Natural killer cell (primary cell): ENCODE results near the gene HHIP. TPM values are rescaled to one million over a fixed set of nuclear protein-coding genes. Genes with fewer than 3 reads are reported as not detected.

Source experiments
- ATAC-seq, 3 donors: fragments of 150-1000 bp in 2 of 3; fragments of 200-7000 bp in 1 of 3; cut with Tn5 transposase; 1 replicate in 1 of 3; 2 replicates in 2 of 3; pipeline ENCODE4 v1.10.0; 2021; ENCODE audit warnings: mild to moderate bottlenecking in 2 of 3, moderate library complexity in 2 of 3
- DNase-seq, 2 donors: peaks; one replicate each; pipeline versions ENCODE4 v3.0.0 to v3.0.0-alpha.2; 2013 to 2021; ENCODE audit warnings: mixed read lengths in 1 of 2
- H3K27ac ChIP-seq: one replicate; pipeline ENCODE4 v1.5.1; 2013; ENCODE audit warnings: mild to moderate bottlenecking, low read length
- H3K27me3 ChIP-seq: one replicate; pipeline ENCODE4 v1.6.1; 2013; ENCODE audit warnings: low read length; ENCODE audit not compliant: control insufficient read depth, insufficient read depth
- H3K36me3 ChIP-seq: one replicate; pipeline ENCODE4 v1.6.1; 2013; ENCODE audit warnings: low read length; ENCODE audit not compliant: control insufficient read depth, insufficient read depth
- H3K4me1 ChIP-seq: one replicate; pipeline ENCODE4 v1.6.1; 2013; ENCODE audit warnings: low read length; ENCODE audit not compliant: control insufficient read depth, insufficient read depth
- H3K4me3 ChIP-seq: one replicate; pipeline ENCODE4 v1.5.1; 2013; ENCODE audit warnings: low read length
- H3K9me3 ChIP-seq: one replicate; pipeline ENCODE4 v1.6.1; 2013; ENCODE audit warnings: low read length; ENCODE audit not compliant: control insufficient read depth, insufficient read depth
- H3K27ac Mint-ChIP-seq, 2 donors: one replicate each; pipeline ENCODE4 v1.8.0; 2022; ENCODE audit warnings: mild to moderate bottlenecking in 2 of 2, mixed read lengths in 2 of 2, moderate library complexity in 1 of 2
- H3K27me3 Mint-ChIP-seq, 2 donors: one replicate each; pipeline ENCODE4 v1.8.0; 2022; ENCODE audit warnings: low read depth in 2 of 2, mixed read lengths in 2 of 2
- H3K36me3 Mint-ChIP-seq: one replicate; pipeline ENCODE4 v1.8.0; 2022; ENCODE audit warnings: mixed read lengths
- H3K4me1 Mint-ChIP-seq, 2 donors: one replicate each; pipeline ENCODE4 v1.8.0; 2022; ENCODE audit warnings: mixed read lengths in 2 of 2
- H3K4me3 Mint-ChIP-seq: one replicate; pipeline ENCODE4 v1.8.0; 2022; ENCODE audit warnings: mild to moderate bottlenecking, moderate library complexity, mixed read lengths
- H3K9me3 Mint-ChIP-seq, 2 donors: one replicate each; pipeline ENCODE4 v1.8.0; 2022; ENCODE audit warnings: mixed read lengths in 2 of 2
- CTCF ChIP-seq: fragments of 200-600 bp; IDR thresholded peaks from one replicate; pipeline ENCODE4 v1.8.0; 2022; ENCODE audit warnings: antibody characterized with exemption
- WGBS: methylation state at CpG from one replicate; pipeline ENCODE4 v1.1.7; 2013; ENCODE audit warnings: missing lambda C conversion rate; ENCODE audit not compliant: insufficient coverage; 5-methylcytosine and 5-hydroxymethylcytosine counted together
- intact Hi-C: fragments of 100-400 bp; cut with micrococcal nuclease; formaldehyde crosslinking; loops from one replicate; pipeline ENCODE4 v1.14.2; 2022
- total RNA-seq, 4 donors: library from RNA; stranded (reverse); fragments of 120-200 nt in 1 of 4; gene quantifications; one replicate each; pipeline versions ENCODE4 v1.2.3 to v1.2.4, GENCODE V29; 2013 to 2022

The HHIP gene
- not detected for total RNA-seq
- not detected for total RNA-seq (2013)

GRCh38 chr4:144645631-144646522, at the start of gene HHIP:
HHIP (plus strand) TSS chr4:144646156; CDS start chr4:144646676, 520 bp downstream.
- WGBS: 1% methylated on average over 77 of the region's 79 CpGs
- Mint-ChIP-seq H3K4me3 (peak within 1 kb of the TSS; percentile 92), H3K4me1 (peaks cover 21 to 23% of the 10 kb centered on the region in 2 donors), H3K27me3 (peaks cover 23 to 28% of the 10 kb centered on the region in 2 donors), H3K9me3 (no peaks in the 10 kb centered on the region), H3K36me3 (no peaks in the 10 kb centered on the region), H3K27ac (peak within 1 kb of the TSS; percentile 21 to 23)
- Histone ChIP-seq H3K36me3 (no peaks in the 10 kb centered on the region), H3K27ac (no peak within 1 kb of the TSS), H3K9me3 (no peaks in the 10 kb centered on the region), H3K4me3 (peak within 1 kb of the TSS; percentile 31), H3K4me1 (peaks cover 21% of the 10 kb centered on the region), H3K27me3 (peaks cover 19% of the 10 kb centered on the region)
- peak; percentile 46 to 71 (median 67) for ATAC-seq
- TF ChIP-seq CTCF: no peak
- DNase-seq: peak in 1 of 2 donors; percentile 33
- intact Hi-C loops: no loop called here

- no peak overlapping the region for H3K4me3 ChIP-seq
- Mint-ChIP-seq H3K36me3 (no peaks in the 10 kb centered on the region), H3K27me3 (no peaks in the 10 kb centered on the region), H3K27ac (no peak overlapping the region), H3K4me1 (no peaks in the 10 kb centered on the region), H3K9me3 (peaks cover 7 to 9% of the 10 kb centered on the region in 2 donors), H3K4me3 (no peak overlapping the region)
- no peaks in the 10 kb centered on the region for H3K36me3 ChIP-seq
- intact Hi-C loops: no loop called here
- TF ChIP-seq CTCF: no peak
- ATAC-seq (no peak), DNase-seq (no peak)
- H3K27me3 ChIP-seq: no peaks in the 10 kb centered on the region
- H3K27ac ChIP-seq: no peak overlapping the region
- no peaks in the 10 kb centered on the region for H3K4me1 ChIP-seq
- H3K9me3 ChIP-seq: no peaks in the 10 kb centered on the region
- WGBS: 80% methylated on average over 1 of the region's 4 CpGs
Measured at GRCh38 chr4:144597171-144597570, 48.8 kb upstream of the HHIP start.

GRCh38 chr4:144599621-144600020, 46.3 kb upstream of the HHIP start:
- intact Hi-C loops: no loop called here
- H3K27me3 ChIP-seq: no peaks in the 10 kb centered on the region
- H3K27ac Mint-ChIP-seq: no peak overlapping the region
- no peaks in the 10 kb centered on the region for H3K36me3 ChIP-seq
- no peak overlapping the region for H3K27ac ChIP-seq
- H3K4me3 ChIP-seq: no peak overlapping the region
- DNase-seq (no peak), ATAC-seq (no peak)
- TF ChIP-seq CTCF: no peak
- H3K9me3 ChIP-seq: no peaks in the 10 kb centered on the region
- WGBS: no CpG with 5 or more reads among the region's 1 CpG
- H3K36me3 Mint-ChIP-seq: no peaks in the 10 kb centered on the region
- H3K4me1 ChIP-seq: no peaks in the 10 kb centered on the region
- peaks cover 5 to 6% of the 10 kb centered on the region in 2 donors for H3K9me3 Mint-ChIP-seq
- no peaks in the 10 kb centered on the region for H3K27me3 Mint-ChIP-seq
- no peak overlapping the region for H3K4me3 Mint-ChIP-seq
- no peaks in the 10 kb centered on the region for H3K4me1 Mint-ChIP-seq
